GM19324 (cell line): Measurements from ENCODE around the gene SYNRG.
"Not testable (repeated sequence)": the region's sequence is repeated elsewhere in the genome, so short reads cannot be mapped to it uniquely, and the experiment has no call there.

Experiments used
- ATAC-seq: cut with Tn5 transposase; IDR thresholded peaks from one replicate; pipeline ENCODE4 v1.9.1; 2021; ENCODE audit warnings: mild to moderate bottlenecking, moderate library complexity; ENCODE audit not compliant: unreplicated experiment, low FRiP score

Gene SYNRG

DNA sequence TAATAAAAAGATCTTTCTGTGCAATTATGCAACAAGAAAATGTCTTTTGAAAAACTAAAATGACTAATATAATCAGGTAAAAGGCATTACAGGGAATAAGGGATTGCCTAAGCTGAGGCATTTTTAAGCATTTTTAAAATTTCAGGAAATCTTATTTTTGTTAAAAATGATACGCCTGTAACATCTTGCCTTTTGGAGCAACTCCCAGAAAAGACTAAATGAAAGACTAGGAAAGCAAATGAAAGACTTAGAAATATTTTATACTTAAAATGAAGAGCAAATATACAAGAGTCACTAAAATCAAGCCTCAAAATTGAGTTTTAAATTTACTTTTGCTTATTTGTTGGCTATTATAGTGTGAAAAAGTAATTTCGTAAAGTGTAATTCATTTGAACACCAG is 63.7 kb downstream of the SYNRG start:
- no peak for ATAC-seq

DNA sequence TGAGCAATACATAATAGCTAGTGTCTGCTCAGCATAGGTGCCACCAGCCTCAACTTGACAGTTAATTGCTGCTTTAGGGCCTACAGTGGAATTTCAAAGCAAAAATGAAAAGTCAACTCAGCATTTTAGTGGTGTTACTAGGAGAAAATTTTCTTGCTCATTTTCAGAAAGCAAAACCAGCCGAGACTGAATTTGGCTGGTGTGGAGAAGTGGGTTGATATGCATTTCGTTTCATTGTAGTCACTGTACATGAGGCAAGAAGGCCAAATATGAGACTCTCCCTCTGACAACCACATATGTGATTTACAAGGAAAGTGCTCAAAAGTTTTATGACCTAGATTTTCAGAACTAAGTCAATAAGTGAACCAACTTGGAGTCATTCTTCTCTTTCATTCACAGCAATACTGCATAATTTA is 65.6 kb downstream of the SYNRG start:
- ATAC-seq = no peak

DNA sequence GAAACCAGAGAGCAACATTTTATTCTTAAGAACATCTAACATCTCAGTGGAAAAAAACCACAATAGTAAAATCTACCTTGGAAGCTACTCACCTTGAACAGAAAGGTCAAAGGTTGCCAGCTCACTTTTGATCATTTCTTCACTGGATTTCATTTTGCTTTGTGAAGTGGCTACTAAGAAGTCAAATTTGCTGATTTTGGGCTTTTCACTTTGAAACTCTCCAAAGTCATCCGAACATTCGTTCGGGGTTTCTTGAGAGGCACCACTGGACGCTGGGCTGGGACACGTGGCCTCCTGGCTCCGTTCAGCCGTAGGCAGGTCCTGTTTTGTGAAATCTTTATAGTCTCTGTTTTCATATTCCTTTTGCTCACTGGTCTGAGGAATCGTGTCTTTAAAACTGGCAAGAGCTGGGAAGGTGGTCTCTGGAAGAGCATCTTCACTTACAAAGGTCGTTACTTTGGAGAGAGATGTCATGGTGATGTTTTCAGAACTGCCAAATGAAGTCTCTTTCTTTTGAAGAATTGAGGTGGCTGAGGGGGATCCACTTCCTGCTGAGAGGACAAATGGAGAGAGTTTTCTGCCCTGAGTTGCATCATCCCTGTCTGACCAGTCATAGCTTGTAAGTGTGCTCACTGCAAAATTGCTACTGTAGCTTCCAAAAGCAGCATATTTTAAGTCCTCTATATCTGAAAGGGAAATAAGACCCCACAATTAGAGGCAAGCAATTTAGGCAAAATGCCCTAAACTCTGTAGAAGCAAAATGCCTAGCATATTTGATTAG is 67.1 kb downstream of the SYNRG start:
- ATAC-seq = no peak

DNA sequence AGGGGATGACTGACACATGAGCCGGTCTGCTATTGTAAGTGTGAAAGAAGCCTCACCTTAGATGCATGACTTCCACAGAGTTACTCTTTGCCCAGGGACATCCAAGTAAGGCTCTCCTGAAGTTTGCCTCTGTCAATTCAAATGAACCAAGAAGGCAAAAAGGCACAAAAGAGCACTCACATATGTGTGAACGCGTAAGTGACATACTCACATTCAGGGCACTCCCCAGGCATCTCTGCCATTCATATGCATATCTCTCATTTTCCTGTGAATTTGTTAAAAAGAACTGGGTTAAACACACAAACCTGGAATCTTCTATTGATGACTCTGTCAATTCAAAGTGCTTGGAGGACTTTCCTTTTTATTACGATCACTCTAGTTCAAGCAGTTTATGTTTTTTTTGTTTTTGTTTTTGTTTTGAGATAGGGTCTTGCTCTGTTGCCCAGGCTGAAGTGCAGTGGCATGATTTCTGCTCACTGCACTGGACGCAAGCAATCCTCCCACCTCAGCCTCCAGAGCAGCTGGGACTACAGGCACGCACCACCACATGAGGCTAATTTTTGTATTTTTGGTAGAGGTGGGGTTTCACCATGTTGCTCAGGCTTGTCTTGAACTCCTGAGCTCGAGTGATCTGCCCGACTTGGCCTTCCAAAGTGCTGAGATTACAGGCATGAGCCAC is 70.1 kb downstream of the SYNRG start:
- no peak for ATAC-seq

DNA sequence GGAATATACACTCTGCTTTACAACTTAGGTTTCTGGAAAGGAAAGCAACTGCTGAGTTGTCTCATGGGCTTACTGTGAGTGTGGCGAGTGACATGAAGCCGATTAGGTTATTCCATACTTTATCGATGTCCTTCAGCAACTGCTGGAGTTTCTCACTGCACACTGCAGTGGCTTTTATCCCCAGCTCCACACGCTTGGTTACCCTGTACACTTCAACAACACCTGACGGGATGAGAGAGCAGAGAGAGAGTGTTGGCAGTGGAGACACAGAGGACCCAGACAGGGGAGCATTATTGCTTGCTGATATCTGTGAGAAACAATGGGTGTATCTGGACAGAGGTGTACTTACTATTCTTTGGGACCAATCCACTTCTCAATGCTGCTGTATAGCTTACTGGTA is 73.3 kb downstream of the SYNRG start:
- no peak for ATAC-seq

DNA sequence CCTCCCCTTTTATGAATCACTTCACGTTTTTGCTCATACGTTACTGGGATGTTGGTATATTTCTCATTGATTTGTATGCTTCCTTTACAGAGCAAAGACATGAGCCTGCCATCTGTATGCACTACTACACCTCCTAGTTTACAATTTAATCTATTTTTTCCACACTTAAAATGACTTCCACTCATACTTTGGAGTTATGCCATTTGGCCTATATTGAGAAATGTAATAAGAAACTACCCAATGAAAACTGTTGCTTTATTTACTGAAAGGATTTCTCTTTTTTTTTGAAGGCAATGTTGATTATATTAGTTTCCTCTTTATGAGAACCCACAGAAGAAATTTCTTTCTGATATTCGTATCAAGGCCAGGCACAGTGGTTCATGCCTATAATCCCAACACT is 76.5 kb downstream of the SYNRG start:
- ATAC-seq = no peak

DNA sequence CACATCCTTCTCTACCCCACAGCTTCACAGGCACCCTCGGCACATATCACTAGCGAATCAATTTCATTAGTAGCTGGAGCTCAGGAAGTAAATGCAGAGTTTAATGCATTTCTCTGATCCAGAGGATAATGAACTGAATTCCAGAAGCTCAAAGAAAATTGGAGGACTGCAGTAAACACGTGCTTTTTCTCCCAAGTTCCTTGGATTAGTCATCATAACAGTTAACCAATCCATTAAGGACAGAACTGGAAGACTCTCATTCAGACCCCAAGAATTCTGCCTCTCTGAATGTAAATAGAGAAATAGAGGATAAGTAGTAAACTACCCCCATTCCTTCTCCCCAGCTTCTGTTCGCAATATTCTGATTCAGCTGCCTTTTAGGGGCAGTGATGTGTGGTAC is 78.8 kb downstream of the SYNRG start:
- no peak for ATAC-seq

DNA sequence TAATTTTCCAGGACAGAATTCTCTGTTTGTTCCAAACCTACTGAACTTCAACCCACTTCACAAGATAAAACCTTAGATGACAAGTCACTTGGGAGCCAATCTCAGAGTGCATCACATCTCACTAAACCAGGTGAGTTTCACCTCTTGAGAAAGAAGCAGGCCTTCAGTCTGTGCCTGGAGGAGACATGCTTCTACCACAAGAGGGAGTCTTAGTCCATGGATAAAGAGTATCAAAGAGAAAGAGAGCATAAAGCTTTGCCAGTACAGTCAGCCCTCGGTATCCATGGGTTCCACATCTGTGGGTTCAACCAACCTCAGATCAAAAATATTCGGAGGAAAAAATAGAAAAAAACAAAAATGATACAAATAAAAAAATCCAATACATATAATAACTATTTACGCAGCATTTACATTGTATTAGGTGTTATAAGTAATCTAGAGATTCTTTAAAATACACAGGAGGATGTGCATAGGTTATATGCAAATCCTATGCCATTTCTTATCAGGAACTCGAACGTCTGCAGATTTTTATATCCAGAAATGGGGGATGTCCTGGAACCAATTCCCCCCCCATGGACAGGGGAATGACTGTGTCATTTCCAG is 81.9 kb downstream of the SYNRG start:
- ATAC-seq = no peak

DNA sequence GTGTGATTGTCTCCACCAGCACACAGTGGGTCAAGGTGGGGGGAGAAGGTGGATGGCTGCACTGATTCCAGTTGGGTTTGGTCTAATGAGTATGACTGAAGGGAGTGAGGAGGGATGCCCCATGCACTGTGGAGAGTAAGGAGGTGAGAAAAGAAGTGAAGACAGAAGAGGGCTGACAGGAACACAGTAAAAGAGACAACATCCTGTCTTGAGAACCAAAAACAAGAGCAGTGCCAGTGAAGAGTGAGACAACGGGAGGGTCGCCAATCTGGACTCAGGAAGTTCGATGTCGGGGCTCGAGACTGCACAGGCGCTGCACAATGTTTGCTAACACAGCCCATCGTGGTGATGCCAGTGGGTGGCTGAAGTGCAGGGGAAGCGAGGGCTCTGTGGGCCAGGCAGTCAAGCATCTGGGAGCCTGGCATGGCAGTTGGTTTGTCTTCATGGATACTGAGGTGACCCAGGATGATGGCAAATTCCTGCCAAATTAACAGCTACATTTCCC is 85.5 kb downstream of the SYNRG start:
- no peak for ATAC-seq

DNA sequence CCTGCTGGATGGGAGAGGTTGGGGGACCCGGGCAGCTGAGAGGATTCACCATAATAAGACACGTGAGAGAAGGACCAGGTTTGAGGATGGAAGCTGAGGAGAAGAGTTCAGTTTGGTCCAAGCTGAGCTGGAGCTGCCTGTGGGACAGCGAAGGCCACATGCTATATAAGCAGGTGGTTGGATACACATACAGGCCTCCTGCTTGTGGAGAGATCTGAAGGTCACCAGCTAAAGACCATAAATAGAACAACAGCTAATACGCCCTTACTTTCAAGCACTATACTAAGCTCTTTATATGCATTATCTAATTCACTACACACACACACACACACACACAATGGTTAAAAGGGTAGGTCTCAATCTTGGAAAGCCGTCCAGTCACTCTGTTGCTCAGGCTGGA is 87.4 kb downstream of the SYNRG start:
- ATAC-seq = no peak

DNA sequence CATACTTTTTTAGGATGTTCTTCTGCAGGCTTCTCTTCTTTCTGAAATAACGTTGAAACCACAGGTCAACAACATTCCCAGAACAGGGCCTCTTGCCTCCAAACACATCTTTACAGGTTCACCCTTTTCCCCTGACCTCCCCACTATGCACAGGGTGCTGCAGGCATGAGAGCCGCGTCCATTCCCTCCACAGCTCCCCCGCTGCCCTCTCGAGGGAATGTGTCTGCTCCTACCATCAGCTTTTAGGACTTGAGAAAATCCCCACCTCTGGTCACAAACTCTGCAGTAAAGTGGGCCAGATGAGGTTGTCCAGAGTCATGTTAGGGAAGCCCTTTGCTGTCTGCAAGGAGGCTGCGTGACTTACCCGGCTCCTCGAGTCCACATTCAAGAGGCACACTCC is 89.0 kb downstream of the SYNRG start:
- no peak for ATAC-seq

DNA sequence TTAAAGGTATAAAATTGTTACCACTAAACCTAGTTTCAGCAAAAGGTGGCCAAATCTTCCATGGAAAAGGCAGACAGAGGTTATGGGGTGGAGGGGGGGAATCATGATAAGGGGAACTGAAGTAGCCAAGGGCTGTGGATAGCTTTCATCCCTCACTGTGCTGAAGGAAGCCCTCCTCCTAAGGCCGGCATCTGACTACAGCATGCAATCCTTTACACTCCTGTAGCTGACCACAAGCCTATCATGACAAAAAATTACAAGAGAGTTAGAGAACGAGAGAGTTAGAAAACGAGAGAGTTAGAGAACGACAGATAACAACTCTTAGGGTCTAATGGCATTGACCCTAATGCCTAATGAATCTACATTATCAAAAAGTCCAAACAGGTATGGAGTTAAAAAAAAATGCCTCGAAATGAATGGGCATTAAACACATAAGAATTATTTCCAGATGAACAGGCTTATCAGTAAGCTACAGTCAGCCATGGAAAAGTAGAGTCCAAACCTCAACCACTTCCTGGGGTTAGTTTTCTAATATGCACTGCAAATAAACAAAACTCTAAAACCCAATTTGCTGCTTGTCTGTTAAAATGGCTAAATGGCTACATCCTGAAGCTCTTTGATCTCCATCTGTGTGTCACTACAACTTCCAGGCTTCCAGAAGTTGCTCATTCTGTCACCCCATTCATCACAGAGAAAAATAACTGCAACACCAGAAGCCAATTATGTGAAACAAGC is 89.8 kb downstream of the SYNRG start:
- no peak for ATAC-seq

DNA sequence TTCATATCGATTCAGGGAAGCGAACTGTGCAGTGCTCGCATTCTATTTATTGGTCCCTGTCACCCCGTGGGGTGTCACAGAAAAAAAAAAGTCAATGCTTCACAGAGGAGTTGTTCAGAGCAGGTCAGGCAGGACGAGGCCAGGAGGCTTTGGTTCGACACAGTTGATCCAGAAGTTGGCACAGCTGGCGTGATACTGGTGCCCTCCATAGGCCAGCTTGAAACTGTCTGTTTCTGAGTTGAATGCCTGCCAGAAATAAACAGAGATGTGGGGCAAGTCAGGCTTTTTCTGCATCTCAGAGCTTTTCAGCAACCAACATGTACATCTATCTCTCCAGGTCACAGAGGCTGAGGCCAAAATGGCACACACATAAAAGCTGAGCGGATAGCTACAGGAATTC is 90.4 kb downstream of the SYNRG start:
- no peak for ATAC-seq

DNA sequence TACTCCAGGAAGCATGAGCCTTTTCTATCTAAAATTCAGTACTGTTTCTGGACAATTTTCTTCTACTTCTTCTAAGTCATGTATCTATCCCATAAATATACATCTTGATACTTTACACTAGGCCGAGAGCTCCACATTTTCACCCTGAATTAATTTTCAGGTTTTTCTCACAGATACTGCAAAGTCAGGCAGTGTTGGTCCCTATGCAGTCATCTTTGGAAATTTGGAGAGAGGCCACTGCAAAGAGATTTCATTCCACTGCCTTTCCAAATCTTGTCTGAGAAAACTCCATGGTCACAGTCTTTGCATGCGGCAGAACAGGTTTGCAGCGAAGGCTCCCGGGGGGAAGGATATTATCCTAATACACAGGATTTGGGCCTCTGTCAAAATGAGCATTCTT is 91.3 kb downstream of the SYNRG start:
- ATAC-seq = no peak

DNA sequence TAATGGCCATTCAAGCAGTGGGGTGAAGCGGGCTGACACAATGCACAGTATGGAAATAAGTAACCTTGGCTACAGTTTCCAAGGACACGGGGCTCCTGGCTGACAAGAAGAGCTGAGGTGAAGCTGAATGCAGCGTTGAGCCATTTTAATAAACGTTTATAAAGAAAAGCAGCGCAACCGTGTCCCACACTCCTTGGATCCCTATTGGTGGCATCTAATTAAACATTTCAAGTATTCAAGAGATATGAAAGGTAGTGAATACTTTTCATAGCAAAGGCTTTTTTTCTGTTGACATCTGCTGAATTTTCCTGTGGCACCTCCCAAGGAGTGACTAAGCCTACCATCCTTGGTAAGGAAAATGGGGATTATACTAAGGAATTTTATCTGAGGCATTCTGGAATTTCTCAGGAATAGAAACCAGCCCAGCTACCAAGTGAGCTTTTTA is 93.1 kb downstream of the SYNRG start:
- no peak for ATAC-seq

DNA sequence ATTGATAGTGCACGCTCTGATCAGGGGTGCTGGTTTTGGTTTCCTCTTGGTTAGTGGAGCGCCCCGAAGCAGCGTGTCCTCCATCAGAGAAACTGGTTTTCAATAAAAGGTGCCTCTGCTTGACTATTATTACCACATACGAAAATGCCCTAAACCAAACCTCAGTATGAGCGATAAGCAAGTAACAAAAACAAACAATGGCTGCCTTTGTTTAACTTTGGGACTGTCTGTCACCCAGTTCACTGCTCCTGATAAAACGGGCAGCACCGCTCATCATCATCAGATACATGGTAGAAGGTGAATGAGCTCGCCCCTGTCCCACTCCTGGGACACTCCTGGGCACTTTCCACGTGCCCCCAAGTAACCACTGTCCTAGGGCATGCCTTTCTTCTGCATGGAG is 95.5 kb downstream of the SYNRG start:
- ATAC-seq = no peak

DNA sequence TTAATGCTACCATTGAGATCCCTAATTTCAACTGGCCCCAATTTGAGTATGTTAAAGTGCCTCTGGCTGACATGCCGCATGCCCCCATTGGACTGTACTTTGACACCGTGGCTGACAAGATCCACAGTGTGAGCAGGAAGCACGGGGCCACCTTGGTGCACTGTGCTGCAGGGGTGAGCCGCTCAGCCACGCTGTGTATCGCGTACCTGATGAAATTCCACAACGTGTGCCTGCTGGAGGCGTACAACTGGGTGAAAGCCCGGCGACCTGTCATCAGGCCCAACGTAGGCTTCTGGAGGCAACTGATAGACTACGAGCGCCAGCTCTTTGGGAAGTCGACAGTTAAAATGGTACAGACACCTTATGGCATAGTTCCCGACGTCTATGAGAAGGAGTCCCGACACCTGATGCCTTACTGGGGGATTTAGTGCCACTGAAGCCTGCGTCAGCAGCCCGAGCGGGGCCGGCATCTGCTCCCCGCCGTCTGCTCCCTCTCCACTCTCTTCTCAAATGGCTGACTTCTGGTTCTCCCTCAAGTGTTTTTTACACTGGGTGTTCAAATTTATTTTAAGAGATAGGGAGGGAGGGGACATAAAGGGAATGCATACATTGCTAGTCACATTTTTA is 96.7 kb downstream of the SYNRG start:
- no peak for ATAC-seq

DNA sequence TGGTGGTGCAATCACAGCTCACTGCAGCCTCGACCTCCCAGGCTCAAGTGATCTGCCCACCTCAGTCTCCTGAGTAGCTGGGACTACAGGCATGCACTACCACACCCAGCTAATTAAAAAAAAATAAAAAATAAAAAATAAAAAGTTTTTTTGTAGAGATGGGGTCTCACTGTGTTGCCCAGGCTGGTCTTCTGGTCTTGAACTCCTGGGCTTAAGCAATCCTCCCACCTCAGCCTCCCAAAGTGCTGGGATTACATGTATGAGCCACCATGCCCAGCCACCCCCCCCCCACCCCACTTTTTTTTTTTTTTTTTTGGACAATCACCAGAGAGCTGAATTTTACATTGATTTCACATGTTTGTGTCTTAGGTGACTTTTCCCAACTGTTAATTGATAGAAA is 97.6 kb downstream of the SYNRG start:
- ATAC-seq = not testable (repeated sequence)

DNA sequence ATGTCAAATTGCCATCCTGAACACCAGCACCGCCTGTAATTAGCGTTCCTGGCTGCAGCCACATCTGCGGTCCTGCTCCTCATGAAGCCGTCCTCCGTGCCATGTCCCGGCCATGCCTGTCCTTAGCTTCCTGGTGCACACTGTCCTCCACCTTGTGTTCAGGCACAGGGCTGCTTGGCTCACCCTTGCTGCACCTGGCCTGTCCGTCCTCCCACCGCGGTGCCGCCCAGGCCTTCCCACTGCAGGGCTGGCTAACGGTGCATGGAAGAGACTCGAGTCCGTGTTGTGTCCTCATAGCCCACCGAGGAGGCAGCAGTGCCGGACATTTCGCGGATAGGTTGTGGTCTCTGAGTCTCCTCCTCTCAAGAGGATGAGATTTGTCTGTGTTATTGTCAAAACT is 99.2 kb downstream of the SYNRG start:
- ATAC-seq = no peak

DNA sequence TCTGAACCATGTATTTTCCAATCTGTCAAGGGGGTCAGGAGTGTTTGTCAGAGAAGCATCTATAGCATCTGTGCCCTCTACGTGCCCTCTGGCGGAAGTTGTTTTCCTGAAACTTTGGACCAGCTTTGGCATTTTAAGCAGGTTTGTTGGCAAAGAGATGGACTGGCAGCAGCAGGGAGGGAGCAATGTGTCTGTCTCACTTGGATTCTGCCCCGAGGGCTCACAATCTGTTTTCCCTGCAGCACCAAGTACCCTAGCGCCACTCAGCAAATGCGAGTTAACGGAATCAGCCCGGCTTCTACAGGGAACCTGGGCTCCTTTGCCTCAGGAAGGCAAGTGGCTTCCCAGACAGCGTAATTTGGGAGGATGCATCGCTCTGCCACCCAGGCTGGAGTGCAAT is 102.1 kb downstream of the SYNRG start:
- ATAC-seq = no peak

DNA sequence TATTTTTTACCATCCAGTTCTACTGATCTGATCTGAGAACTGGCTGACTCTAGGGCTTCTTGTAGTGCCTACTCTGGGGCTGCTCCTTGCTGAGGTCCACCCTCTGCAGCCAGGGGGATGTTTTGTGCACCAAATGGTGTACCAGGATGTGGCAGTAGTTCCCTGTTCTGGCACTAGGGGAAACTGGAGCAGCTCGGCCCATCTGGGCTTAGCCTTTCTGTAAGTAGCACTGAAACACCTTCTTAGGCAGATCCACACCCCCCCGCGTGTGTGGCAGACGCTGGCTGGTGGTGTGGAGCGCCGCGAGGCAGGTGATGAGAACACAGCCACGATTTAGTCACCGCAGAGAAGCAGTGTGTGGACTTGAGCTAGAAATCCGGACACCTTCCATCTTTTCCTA is 102.5 kb downstream of the SYNRG start:
- ATAC-seq = no peak
